T follicular helper cell (primary cell): ENCODE results near the gene SPRTN.

Source experiments
- DNase-seq: peaks from one replicate; pipeline ENCODE4 v3.0.0-alpha.2; 2020; ENCODE audit warnings: low read depth
- total RNA-seq, 2 experiments: gene quantifications; one replicate each; lab custom pipeline; 2026; lab: John Stamatoyannopoulos, UW

SPRTN gene
- total RNA-seq: 21.6 to 22.8 reads per million in 2 experiments

DNA sequence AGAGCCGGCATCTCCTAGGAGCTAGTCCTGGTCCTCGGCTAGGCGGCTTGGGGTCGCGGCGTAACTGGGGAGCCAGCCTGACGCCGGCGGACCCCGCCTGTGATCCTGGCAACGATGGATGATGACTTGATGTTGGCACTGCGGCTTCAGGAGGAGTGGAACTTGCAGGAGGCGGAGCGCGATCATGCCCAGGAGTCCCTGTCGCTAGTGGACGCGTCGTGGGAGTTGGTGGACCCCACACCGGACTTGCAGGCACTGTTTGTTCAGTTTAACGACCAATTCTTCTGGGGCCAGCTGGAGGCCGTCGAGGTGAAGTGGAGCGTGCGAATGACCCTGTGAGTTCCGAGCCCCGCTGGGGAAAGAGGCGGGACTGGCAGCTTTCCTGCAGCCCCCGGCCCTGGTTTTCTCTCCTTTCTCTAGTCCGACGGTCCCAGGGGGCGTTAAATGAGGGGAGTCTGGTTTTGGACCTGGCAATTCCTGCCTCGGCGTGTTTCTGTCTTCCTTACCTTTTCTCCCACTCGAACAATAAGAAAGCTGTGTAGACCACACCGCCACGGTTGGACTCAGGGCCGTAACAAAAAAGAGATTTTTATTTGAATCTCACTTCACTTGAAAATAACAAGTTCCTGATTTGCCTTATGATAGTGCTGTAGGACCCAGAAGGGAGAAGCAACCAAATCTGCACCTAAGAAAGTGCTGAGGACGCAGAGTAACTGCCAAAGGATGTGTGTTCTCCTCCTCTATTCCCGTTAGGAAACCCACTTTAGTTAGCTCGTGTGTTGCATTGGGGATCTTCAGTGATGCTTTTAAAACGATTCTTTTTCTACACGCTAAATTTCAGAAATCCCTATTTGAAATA is at the start of gene SPRTN:
Gene SPRTN, plus strand, starts transcription at position 24 of the 859 bp plus-strand sequence. Its CDS starts 91 bp downstream, at position 115.
- DNase-seq: no peak

- DNase-seq: no peak
These were observed 42.2 kb upstream of the SPRTN start for GRCh38 chr1:231295938-231296337.

GRCh38 chr1:231301990-231302389 is 36.1 kb upstream of the SPRTN start:
- no peak for DNase-seq

DNA sequence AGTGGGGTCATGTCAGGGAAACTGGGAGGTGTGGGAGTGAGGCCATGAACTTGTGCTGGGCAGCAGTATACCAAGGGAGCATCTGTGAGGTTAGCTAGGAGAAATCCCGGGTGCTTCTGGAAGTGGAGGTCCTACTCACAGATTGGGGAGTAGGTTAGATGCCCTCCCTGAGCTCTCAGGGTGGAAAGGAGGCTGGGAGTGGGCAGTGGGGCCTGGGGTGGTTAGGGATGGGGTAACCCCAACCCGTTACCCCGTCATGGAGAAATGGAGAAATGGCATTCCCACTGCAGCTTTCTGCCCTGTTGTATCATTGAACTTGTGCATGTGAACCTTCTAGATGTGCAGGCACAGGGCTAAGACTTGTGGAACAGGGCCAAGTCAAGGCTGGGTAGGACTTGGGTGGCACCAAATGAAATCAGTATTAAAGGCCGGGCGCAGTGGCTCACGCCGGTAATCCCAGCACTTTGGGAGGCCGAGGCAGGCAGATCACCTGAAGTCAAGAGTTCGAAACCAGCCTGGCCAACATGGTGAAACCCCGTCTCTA is 27.6 kb upstream of the SPRTN start:
- DNase-seq: no peak

DNA sequence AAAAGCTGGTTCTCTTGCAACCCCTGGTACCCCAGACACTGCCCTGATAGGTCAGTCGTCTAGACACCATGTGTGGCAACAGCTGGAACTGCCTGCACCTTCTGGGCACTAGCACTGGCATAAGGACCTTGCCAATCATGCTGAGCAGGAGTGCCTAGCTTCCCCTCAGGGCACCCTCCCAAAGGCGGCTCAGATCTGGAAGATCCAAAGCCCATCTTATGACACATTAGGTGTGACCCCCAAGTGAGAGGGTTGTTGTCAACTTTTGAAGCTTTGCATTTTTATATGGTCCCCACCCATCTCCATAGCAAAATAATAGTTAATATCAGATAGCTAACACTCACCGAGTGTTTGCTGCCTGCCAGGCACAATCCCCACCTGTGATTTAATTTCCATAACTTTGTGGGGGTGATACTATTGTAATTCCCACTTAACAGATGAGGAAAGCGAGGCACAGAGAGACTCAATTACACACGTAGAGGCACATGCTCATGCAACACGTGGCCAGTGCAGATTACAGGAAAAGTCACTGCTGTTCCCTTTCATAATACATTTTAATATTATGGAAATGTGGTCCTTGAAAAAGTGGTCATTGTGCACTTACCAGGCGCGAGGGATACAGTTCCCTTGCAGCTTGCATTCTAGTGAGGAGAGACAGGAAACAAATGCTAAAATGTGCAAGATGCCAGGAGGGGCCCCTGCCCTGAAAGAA is 26.2 kb upstream of the SPRTN start:
- no peak for DNase-seq

GRCh38 chr1:231312432-231312788 is 25.7 kb upstream of the SPRTN start:
- no peak for DNase-seq

DNA sequence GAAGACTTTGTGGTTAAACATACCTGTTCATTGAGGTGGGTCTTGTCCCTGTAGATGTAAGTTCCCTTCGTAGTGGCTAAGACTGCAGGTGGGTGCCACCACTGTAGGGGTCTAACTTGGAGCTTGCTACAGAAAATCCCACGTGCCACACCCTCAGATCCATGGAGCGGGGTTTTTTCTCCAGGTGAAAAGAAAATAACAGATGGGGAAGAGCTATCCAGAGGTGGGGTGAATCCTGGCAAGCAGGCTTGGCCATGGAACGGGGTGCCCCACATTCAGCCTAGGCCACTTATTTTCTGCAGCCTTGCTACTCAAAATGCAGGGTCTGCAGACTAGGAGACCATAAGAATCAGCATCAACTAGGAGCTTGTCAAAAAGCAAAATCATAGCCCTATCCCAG is 24.4 kb upstream of the SPRTN start:
- no peak for DNase-seq

DNA sequence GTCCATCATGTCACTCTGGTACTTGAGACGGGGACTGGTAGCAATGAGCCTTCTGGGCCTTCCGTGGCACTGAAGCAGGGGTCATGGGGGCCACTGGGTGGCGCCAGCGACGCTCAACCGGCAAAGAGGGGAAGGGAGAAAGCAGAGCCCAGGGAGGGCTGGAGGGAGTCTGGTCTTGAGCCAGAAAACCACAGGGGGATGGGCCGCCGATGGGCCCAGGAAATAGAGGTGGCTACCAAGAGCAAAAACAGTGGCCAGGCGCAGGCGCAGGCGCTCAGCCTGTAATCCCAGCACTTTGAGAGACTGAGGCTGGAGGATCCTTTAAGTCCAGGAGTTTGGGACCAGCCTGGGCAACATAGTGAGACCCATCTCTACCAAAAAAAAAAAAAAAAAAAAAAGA is 22.2 kb upstream of the SPRTN start:
- DNase-seq: no peak

DNA sequence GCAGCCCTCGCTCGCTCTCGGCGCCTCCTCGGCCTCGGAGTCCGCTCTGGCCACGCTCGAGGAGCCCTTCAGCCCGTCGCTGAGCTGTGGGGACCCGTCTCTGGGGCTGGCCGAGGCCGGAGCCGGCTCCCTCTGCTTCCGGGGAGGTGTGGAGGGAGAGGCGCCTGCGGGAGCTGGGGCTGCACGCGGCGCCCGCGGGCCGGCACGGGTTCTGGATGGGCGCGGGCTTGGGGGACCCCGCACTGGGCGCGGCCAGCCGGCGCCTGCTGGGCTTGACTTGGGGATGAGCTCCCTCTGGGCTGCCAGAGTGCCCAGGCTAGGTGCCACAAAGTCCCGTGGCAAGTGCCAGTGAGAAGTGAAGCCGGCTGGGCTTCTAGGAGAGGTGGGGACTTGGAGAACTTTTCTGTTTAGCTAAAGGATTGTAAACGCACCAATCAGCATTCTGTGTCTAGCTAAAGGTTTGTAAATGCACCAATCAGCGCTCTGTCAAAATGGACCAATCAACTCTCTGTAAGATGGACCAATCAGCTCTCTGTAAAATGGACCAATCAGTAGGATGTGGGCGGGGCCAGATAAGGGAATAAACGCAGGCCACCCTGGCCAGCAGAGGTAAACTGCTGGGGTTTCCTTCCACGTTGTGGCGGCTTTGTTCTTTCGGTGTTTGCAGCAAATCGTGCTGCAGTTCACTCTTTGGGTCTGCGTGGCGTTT is 20.6 kb upstream of the SPRTN start:
- DNase-seq: no peak

DNA sequence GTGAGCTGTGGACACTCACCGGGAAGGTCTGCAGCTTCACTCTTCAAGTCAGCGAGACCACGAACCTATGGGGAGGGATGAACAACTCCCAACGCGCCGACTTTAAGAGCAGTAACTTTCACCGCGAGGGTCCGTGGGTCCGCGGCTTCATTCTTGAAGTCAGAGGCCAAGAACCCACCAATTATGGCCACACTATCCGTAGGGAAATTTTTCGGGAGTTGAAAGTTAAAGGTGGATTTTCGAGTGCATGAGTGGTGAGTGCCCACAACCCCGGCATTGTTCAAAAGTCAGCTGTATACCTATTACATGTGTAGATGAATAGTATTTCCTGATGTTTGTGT is 20.1 kb upstream of the SPRTN start:
- no peak for DNase-seq

GRCh38 chr1:231318568-231318967 is 19.5 kb upstream of the SPRTN start:
- DNase-seq: no peak

GRCh38 chr1:231319080-231319479 is 19.0 kb upstream of the SPRTN start:
- no peak for DNase-seq

DNA sequence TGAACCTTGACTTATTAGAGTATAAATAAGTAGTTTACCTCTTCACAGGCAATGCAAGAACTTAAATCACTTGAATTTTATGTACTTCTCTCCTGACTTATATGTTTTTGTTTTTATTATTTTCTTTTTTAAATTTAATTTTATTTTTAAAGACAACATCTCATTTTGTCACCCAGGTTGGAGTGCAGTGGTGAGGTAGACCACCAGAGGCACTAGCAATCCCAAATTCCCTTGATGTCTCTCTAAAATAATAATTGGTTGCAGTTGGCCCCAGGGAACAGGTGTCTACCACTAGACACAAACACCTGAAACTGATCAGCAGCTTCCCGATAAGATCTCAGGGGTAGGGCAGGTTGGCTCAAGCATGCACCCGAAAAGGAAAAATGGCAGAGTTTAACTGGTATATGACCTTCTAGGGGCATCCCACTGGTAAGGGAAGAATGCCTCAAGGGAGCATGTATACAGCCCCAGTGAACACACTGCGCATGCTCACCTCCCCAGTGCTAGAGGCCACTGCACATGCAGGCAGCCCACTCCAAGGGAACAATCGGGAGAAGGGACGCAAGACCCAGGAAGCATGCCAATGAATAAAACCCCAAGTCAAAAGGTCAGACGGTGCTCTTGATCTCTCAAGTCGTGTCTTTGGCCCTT is 15.1 kb upstream of the SPRTN start:
- DNase-seq: no peak

- no peak for DNase-seq
These were observed 13.4 kb upstream of the SPRTN start for GRCh38 chr1:231324660-231325059.

GRCh38 chr1:231326248-231326647 is 11.8 kb upstream of the SPRTN start:
- DNase-seq: no peak

DNA sequence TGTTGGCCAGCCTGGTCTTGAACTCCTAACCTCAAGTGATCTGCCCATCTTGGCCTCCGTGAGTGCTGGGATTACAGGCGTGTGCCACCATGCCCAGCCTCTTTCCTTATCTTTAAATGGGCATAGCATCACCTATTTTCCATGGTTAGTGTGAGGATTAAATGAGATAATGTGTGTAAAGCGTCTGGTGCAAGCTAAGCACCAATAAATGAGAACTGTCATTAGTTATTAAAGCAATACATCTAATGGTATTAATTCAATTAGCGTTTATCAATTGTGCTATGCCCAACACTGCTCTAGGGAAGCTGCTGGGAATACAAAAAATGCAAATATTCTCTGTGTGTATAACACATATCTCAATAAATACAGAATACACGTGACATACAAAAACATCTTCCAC is 10.5 kb upstream of the SPRTN start:
- DNase-seq: no peak

GRCh38 chr1:231329483-231329882 is 8.6 kb upstream of the SPRTN start:
- DNase-seq: no peak

GRCh38 chr1:231332761-231333160 is 5.3 kb upstream of the SPRTN start:
- no peak for DNase-seq

DNA sequence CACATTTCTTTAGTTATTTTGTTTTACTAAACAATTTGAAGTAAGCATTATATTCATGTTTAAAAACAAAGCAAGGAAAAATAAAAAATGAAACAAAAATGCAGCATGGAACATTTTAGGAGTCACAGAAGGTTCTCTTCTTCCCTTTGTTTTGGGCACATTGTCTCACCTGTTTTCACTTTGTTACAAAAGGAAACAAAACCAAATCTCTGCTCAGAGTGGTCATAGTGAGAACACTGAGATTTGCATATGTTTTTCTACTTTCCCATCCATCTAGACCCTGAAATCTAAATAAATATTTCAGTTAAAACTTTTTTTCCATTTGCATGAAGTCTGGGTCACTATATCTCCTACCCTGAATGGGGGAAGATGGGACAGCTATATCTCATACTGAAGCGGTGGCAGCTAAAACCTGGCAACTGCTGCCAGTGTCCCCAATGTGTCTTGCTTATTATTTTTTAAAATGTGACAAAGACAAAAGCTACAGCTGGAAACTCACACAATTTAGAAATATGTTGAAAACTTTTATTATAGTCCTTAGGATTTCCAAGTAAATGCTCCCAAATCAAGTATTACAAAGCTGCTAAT is 3.9 kb upstream of the SPRTN start:
- no peak for DNase-seq

- DNase-seq: no peak
These were observed 3.1 kb upstream of the SPRTN start for GRCh38 chr1:231334952-231335351.
